NCI-H446 (cell line): ENCODE data around the gene PTDSS2.
A peak's percentile ranks its signal among the peaks of the same experiment; 100 is the strongest.
"Not testable (repeated sequence)": the region's sequence is repeated elsewhere in the genome, so short reads cannot be mapped to it uniquely, and the experiment has no call there.

Source experiments
- DNase-seq, 2 experiments: peaks; one replicate each; lab custom pipeline; 2025; lab: John Stamatoyannopoulos, UW

The PTDSS2 gene

DNA sequence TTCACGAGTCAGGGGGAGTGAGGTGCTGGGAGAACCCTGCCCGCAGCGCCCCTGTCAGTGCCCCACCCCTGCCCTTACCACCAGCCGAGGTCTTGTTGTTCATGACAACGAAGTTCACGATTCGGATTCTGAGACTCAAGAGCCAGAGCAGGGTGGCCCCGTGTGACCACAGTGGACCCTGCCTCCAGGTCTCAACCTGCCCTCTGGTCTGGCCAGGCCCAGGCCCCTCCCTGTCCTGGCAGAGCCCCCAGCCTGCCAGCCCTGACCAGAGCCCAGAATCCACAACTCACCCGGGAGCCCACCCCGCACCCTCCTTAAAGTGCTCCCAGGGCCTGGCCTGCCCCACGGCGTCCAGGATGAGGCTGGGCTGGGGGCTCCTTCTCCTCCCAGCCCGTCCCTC is 18.2 kb upstream of the PTDSS2 start:
- DNase-seq: no peak

- no peak for DNase-seq
These were observed 17.5 kb upstream of the PTDSS2 start for GRCh38 chr11:432501-433100.

GRCh38 chr11:433111-433510 is 17.0 kb upstream of the PTDSS2 start:
- no peak for DNase-seq

- no peak for DNase-seq
These were observed 16.4 kb upstream of the PTDSS2 start for GRCh38 chr11:433641-434040.

DNA sequence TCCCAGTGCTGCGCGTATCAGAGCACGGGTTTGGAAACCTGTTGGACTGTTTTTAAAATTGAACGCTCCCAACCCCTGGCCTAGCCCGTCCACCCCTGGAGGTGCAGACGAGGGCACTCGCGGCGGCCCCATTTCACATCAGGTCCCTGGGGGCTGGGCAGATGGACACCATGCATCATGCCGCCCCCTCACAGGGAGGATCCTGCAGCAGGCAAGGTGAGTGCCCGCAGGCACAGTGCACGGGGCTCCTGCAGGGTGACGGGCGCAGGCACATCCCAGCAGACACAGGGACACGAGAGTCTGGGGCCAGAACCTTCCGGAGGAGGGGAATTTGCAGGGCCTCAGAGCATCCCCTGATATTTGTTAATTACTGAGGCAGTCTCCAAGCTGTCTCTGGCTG is 15.6 kb upstream of the PTDSS2 start:
- DNase-seq: no peak

DNA sequence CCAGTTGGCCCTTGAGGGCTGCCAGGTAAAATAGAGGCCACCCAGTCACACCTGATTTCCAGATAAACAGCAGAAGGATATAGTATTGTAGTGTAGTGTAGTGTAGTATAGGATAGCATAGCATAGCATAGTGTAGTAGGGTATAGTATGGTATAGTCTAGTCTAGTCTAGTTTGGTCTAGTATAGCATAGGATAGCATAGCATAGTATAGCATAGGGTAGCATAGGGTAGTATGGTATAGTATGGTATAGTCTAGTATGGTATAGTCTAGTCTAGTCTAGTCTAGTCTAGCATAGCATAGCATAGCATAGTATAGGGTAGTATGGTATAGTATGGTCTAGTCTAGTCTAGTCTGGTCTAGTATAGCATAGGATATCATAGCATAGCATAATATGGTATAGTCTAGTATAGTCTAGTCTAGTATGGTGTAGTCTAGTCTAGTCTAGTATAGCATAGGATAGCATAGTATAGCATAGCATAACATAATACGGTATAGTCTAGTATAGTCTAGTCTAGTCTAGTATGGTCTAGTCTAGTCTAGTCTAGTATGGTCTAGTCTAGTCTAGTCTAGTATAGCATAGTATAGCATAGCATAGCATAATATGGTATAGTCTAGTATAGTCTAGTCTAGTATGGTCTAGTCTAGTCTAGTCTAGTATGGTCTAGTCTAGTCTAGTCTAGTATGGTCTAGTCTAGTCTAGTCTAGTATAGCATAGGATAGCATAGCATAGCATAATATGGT is 14.9 kb upstream of the PTDSS2 start:
- DNase-seq: not testable (repeated sequence)

GRCh38 chr11:437228-437870 is 12.7 kb upstream of the PTDSS2 start:
- no peak for DNase-seq

- no peak for DNase-seq
These were observed 11.8 kb upstream of the PTDSS2 start for GRCh38 chr11:438101-438844.

GRCh38 chr11:439315-440064 is 10.6 kb upstream of the PTDSS2 start:
- DNase-seq: no peak

- DNase-seq: no peak
These were observed 9.7 kb upstream of the PTDSS2 start for GRCh38 chr11:440065-441042.

DNA sequence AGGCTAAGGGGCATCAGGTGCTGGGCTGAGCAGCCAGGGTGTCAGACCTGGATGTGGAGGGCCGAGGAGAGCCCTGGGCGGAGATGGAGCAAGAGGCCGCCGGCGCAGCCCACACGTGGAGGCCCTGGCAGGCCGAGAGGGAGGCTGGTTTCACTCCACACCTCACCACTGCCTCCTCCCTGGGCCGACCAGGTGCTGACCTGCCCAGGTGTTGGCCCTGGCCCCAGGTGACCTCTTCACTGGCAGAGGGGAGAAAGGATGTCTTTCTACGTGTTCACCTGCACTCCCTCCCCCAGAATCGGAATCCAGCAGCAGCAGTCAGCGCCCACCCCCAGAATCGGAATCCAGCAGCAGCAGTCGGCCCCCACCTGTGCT is 9.0 kb upstream of the PTDSS2 start:
- no peak for DNase-seq

- no peak for DNase-seq
These were observed 8.4 kb upstream of the PTDSS2 start, which contains the start of gene ANO9 for GRCh38 chr11:441418-442274. ANO9 (minus strand) TSS chr11:442011; CDS start chr11:441926, 85 bp downstream.

- no peak for DNase-seq
These were observed 7.4 kb upstream of the PTDSS2 start for GRCh38 chr11:442611-443081.

DNA sequence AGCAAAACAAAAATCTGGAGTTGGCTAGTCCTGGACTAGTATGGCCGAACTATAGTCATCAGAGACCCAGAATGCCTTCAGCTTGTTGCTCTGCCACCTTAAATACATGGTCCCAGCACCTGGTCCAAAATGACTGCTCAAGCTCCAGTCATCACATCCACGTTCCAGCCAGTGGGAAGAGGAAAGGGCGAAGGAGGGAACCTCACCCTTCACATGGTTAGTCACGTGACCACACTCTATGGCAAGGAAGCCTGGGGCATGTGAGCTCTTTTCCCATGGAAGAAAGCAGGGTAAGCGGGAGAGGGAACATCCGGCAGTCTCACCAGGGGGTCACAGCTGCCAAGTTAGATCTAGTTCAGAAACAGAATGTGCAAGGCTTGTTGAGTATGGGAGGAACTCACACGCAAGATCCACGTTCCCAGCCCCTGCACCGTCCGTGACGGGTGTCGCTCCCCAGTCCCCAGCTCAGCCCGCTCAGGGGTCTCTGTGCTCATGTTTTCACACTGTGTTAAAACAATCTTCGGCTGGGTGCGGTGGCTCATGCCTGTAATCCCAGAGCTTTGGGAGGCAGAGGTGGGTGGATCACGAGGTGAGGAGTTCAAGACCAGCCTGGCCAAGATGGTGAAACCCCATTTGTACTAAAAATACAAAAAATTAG is 6.4 kb upstream of the PTDSS2 start:
- no peak for DNase-seq

DNA sequence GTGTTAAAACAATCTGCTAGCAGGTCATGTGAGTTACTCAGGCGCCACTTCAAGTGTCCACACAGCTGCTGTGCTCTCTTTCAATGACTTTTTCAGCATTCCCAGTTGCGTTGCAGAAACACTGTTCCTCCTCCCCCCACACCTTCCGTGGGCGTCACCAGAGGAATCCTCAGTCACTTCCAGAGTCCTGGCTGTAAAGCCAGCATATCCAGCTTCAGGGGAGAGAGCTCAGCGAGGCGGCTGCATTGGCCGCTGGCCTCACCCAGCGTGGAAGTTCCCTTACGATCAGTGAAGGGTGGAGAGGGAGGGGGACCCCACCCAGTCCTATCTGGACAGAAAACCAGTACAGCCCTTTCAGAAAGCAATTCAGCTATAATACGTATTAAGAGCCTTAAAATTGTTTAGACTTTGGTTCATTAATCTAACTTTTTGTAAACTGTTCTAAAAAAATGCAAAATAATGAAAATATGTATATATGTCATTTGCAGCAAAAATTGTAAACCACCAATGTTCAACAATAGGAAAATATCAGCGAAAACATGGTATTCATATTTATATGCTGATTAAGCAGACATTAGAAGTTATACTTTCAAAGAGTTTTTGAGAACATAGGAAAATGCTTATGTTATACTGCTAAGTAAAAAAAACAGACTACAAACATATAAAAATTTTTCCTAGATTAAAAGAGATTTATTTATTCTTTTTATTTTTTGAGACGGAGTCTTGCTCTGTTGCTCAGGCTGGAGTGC is 5.5 kb upstream of the PTDSS2 start:
- DNase-seq: no peak

DNA sequence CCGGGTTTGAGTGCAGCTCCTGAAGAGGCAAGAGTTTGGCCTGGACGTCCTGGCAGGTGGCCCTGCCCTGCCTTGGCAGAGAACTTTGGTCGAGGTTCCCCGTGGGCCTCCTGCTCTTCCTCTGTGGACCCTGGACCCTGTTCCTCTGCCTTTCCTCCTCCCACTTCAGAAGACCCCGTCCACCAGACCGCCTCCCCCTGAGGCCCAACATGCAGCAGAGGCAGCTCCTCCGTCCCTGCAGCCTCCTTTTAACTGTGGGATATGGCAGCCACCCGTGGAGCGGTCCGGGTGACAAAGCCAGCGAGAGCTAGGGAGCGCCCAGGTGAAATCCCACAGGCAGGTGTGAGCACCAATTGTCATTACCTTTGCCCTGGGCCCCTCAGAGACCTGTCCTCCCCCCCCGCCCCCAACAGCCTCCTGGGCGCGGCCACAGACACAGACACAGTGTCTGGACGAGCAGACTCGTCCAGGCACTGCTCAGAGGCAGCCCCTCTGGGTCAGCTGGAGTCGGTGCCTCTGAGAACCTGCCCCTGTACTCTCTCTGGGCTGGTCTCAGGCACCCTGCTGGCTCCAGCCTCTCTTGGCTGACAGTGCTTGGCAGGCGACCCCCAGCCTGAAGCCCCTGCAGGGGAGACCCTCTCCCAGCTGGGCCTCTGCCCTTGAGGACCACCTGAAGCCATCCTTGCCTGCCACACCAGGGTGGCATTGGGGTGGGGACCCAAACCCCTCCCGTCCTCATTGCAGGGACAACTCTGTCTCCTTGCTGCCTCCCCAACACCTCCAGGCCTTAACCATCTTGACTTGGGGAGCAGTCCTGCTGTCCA is 4.1 kb upstream of the PTDSS2 start:
- peak in 1 of 2 experiments; percentile 39 for DNase-seq

DNA sequence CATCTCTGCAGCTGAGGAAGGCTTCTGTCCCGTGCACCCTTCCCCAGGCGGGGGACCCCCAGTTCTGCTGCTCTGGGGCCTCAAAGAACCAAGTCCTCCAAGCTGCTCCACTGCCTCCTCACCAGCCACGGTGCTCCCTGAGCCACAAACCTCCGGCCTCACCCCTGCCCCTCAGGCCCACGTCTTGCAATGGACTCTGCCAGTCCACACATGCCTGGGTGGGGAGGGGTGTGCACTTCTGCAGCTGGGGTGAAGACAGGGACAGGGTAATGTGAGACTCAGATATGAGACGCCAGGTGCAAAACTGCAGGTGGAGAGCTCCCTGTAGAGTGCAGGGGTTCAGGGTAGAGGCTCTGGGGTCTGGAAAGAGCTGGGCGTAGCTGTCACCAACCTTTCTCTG is 3.2 kb upstream of the PTDSS2 start:
- no peak for DNase-seq
